ENCODE measurements around the gene RND3. TPM values are rescaled to one million over a fixed set of nuclear protein-coding genes. Genes with fewer than 3 reads are reported as not detected.
A peak's percentile ranks its signal among the peaks of the same experiment; 100 is the strongest.

The RND3 gene
- total RNA-seq, 1 experiment from 2014 or later, result 45.3 TPM

GRCh38 chr2:150467621-150467963, 19.9 kb downstream of the RND3 start:
- TF ChIP-seq, protein P1, sequence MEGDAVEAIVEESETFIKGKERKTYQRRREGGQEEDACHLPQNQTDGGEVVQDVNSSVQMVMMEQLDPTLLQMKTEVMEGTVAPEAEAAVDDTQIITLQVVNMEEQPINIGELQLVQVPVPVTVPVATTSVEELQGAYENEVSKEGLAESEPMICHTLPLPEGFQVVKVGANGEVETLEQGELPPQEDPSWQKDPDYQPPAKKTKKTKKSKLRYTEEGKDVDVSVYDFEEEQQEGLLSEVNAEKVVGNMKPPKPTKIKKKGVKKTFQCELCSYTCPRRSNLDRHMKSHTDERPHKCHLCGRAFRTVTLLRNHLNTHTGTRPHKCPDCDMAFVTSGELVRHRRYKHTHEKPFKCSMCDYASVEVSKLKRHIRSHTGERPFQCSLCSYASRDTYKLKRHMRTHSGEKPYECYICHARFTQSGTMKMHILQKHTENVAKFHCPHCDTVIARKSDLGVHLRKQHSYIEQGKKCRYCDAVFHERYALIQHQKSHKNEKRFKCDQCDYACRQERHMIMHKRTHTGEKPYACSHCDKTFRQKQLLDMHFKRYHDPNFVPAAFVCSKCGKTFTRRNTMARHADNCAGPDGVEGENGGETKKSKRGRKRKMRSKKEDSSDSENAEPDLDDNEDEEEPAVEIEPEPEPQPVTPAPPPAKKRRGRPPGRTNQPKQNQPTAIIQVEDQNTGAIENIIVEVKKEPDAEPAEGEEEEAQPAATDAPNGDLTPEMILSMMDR (IDR thresholded peaks at IDR 0.05), result no peak
- TF ChIP-seq, protein P2, sequence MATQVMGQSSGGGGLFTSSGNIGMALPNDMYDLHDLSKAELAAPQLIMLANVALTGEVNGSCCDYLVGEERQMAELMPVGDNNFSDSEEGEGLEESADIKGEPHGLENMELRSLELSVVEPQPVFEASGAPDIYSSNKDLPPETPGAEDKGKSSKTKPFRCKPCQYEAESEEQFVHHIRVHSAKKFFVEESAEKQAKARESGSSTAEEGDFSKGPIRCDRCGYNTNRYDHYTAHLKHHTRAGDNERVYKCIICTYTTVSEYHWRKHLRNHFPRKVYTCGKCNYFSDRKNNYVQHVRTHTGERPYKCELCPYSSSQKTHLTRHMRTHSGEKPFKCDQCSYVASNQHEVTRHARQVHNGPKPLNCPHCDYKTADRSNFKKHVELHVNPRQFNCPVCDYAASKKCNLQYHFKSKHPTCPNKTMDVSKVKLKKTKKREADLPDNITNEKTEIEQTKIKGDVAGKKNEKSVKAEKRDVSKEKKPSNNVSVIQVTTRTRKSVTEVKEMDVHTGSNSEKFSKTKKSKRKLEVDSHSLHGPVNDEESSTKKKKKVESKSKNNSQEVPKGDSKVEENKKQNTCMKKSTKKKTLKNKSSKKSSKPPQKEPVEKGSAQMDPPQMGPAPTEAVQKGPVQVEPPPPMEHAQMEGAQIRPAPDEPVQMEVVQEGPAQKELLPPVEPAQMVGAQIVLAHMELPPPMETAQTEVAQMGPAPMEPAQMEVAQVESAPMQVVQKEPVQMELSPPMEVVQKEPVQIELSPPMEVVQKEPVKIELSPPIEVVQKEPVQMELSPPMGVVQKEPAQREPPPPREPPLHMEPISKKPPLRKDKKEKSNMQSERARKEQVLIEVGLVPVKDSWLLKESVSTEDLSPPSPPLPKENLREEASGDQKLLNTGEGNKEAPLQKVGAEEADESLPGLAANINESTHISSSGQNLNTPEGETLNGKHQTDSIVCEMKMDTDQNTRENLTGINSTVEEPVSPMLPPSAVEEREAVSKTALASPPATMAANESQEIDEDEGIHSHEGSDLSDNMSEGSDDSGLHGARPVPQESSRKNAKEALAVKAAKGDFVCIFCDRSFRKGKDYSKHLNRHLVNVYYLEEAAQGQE (IDR thresholded peaks at IDR 0.05; ENCODE audit: insufficient read depth in 1 of 2, low read depth in 2 of 2, low read length in 1 of 2), result no peak
- TF ChIP-seq SIN3A (IDR thresholded peaks at IDR 0.05; ENCODE audit: borderline replicate concordance, insufficient read depth, low read depth, low read length) (no peak), POLR2AphosphoS5 (IDR thresholded peaks at IDR 0.05; ENCODE audit: low read depth, low read length) (no peak), TCF7L2 (IDR thresholded peaks at IDR 0.05; ENCODE audit: low read depth, low read length) (no peak)
- no TSS peak for BruUV-seq (replicated peaks)
- intact Hi-C loops (cut with micrococcal nuclease; ENCODE audit: unreplicated experiment), result no loop called here
- ChIA-PET POLR2A (no interaction called here), CTCF (no interaction called here)
- DNase-seq (ENCODE audit: low read depth, low spot score) (no peak), ATAC-seq (no peak)
- in situ Hi-C loops (cut with HindIII; ENCODE audit: low pct_unique_long_range_greater_than_20kb, low sequenced_read_pairs), result no loop called here
- no peak overlapping the region for H3K4me3 ChIP-seq (ENCODE audit: low read depth in 2 of 2, low read length in 2 of 2)
- H3K27ac ChIP-seq (ENCODE audit: low read length), result peak overlapping the region; percentile 34; the same call in 1 of the 2 replicates
- peaks cover 12% of the 10 kb centered on the region; the same call in 1 of the 2 replicates for H3K4me1 ChIP-seq (ENCODE audit: control insufficient read depth, insufficient read depth, low read length)
- H3K27me3 ChIP-seq (ENCODE audit: control insufficient read depth, insufficient read depth, low read length), result no peaks in the 10 kb centered on the region
- no peaks in the 10 kb centered on the region for H3K9me3 ChIP-seq (ENCODE audit: control insufficient read depth, insufficient read depth, low read depth, low read length)
- peaks cover 34% of the 10 kb centered on the region for H3K36me3 ChIP-seq (ENCODE audit: control insufficient read depth, insufficient read depth, low read length)

DNA sequence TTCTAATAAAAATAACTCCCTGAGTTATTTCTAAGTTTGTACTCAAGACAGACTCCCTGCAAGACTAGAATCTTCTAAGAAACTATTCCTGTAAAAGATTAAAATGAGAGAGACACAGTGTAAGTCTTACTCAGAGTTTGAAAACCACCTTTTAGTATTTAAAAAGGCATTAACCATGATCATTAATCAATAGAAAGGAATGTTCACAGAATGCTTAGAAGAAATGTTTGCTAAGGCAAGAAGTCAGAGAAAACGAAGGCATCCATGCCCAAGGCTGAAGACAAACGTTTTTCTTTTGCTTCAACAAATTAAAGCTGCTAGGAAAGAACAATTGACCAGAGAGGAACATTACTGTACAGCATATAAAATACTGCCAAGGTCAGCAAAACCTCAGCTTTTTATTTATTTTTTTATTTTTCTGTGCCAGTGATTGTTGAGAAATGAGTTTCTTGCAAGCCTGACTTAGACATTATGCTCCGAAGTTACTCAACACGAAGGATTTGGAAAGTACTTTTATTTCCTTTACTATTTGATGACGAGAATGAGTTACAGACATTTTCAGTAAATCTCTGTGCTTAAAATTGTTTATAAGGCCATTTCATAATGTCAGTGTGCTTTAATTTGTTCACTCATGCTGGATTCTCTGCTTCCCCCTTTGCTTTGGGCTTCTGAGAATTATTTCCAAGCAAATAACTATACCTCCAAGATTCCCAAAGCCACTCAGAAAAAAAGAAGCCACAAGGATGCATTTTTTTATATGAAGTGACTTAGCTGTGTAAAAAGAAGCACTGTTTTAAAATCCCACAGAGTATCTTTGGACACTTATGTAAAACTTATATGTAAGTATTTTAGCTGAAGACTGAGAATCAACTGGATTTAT, 20.5 kb downstream of the RND3 start:
- in situ Hi-C loops (cut with HindIII; ENCODE audit: low pct_unique_long_range_greater_than_20kb, low sequenced_read_pairs), result no loop called here
- Histone ChIP-seq H3K36me3 (ENCODE audit: control insufficient read depth, insufficient read depth, low read length) (peaks cover 34% of the 10 kb centered on the region), H3K4me1 (ENCODE audit: control insufficient read depth, insufficient read depth, low read length) (peaks cover 12% of the 10 kb centered on the region; the same call in 1 of the 2 replicates), H3K27me3 (ENCODE audit: control insufficient read depth, insufficient read depth, low read length) (no peaks in the 10 kb centered on the region), H3K27ac (ENCODE audit: low read length) (peak overlapping the region; percentile 34; the same call in 1 of the 2 replicates), H3K4me3 (ENCODE audit: low read depth in 2 of 2, low read length in 2 of 2) (no peak overlapping the region), H3K9me3 (ENCODE audit: control insufficient read depth, insufficient read depth, low read depth, low read length) (no peaks in the 10 kb centered on the region)
- TF ChIP-seq TCF7L2 (IDR thresholded peaks at IDR 0.05; ENCODE audit: low read depth, low read length) (no peak), POLR2AphosphoS5 (IDR thresholded peaks at IDR 0.05; ENCODE audit: low read depth, low read length) (peak; percentile 27), SIN3A (IDR thresholded peaks at IDR 0.05; ENCODE audit: borderline replicate concordance, insufficient read depth, low read depth, low read length) (no peak)
- TF ChIP-seq, protein P2 (IDR thresholded peaks at IDR 0.05; ENCODE audit: insufficient read depth in 1 of 2, low read depth in 2 of 2, low read length in 1 of 2), result no peak
- POLR2A ChIA-PET, result no interaction called here
- intact Hi-C loops (cut with micrococcal nuclease; ENCODE audit: unreplicated experiment), result no loop called here
- BruUV-seq (replicated peaks), result no TSS peak
- ATAC-seq (no peak), DNase-seq (ENCODE audit: low read depth, low spot score) (peak; percentile 42)
- CTCF ChIA-PET, result no interaction called here
